Adrenal gland (tissue), 5 donors: ENCODE measurements around the gene MYBPHL.

Source experiments
- POLR2A ChIP-seq, 2 donors: fragments of 450-650 bp; IDR thresholded peaks; one replicate each; pipeline ENCODE4 v1.6.1; 2017; ENCODE audit warnings: antibody characterized with exemption in 2 of 2, mild to moderate bottlenecking in 2 of 2, moderate library complexity in 1 of 2
- TF ChIP-seq, protein P1 (sequence below), 6 experiments: fragments of 450-650 bp in 4 of 6; fragments of 200-600 bp in 2 of 6; sonication (generic) in 1 of 6; IDR thresholded peaks; 1 replicate in 5 of 6; 2 replicates in 1 of 6; pipeline versions ENCODE4 v1.5.1 to v1.8.0; 2016 to 2021; ENCODE audit warnings: antibody characterized with exemption in 6 of 6, mild to moderate bottlenecking in 2 of 6, moderate library complexity in 1 of 6
- donor health status: DM: no; HTN: no; CAD: no.

DNA sequence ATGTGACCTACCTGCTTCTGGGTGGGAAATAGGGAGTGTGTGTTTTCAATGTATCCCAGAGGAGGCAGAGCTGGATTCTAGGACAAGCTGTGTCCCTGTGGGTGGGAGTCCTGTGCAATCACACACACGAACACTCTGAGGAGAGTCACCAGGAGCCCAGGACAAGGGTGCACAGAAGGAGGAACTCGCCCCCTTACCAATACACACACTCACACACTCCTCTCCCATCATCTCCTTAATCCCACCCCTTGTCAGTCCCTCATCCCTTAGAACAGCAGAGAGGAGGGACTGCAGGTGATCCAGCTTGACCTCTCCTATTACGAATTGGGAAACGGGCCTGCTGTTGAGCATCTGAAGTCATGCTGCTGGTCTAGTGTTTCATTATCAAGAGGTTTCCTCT lies 8.5 kb upstream of the MYBPHL start:
- TF ChIP-seq, protein P1, sequence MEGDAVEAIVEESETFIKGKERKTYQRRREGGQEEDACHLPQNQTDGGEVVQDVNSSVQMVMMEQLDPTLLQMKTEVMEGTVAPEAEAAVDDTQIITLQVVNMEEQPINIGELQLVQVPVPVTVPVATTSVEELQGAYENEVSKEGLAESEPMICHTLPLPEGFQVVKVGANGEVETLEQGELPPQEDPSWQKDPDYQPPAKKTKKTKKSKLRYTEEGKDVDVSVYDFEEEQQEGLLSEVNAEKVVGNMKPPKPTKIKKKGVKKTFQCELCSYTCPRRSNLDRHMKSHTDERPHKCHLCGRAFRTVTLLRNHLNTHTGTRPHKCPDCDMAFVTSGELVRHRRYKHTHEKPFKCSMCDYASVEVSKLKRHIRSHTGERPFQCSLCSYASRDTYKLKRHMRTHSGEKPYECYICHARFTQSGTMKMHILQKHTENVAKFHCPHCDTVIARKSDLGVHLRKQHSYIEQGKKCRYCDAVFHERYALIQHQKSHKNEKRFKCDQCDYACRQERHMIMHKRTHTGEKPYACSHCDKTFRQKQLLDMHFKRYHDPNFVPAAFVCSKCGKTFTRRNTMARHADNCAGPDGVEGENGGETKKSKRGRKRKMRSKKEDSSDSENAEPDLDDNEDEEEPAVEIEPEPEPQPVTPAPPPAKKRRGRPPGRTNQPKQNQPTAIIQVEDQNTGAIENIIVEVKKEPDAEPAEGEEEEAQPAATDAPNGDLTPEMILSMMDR (IDR thresholded peaks at IDR 0.05): no peak
- TF ChIP-seq POLR2A (IDR thresholded peaks at IDR 0.05): no peak
